GM12891 (cell line): ENCODE measurements around the gene CCDC17.

Experiments used
- POLR2A ChIP-seq: IDR thresholded peaks from 2 replicates; pipeline ENCODE4 v1.6.1; 2011; ENCODE audit warnings: low read depth, low read length, control low read depth
- POLR2AphosphoS5 ChIP-seq: IDR thresholded peaks from 2 replicates; pipeline ENCODE4 v1.6.1; 2011; ENCODE audit warnings: low read depth, low read length, control low read depth
- POU2F2 ChIP-seq: IDR thresholded peaks from 2 replicates; pipeline ENCODE4 v1.6.1; 2011; ENCODE audit warnings: low read depth, mild to moderate bottlenecking, control low read depth, low read length, moderate library complexity
- SPI1 ChIP-seq: IDR thresholded peaks from 2 replicates; pipeline ENCODE4 v1.6.1; 2011; ENCODE audit warnings: low read depth, low read length, control low read depth
- TAF1 ChIP-seq: IDR thresholded peaks from 2 replicates; pipeline ENCODE4 v1.6.1; 2011; ENCODE audit warnings: low read depth, low read length, control low read depth

DNA sequence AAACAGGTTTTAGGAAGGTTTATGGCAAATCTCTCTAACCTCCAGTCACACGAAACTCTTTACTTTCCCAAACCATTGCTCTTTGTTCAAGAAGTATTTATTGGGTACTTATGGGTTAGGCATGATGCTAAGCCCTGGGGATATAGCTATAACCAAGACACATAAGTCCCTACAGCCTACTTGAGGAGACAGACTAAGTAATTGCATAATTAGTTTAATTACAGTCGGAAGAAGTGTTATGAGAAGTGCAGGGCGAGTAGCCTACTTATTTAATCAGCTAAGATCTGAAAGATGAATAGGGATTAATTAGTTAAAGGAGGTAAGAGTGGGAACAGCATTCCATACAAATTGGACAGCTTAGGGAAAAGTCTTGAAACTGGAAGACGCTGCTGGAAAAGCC lies 53.2 kb downstream of the CCDC17 start:
- TF ChIP-seq POLR2AphosphoS5 (no peak), POLR2A (no peak), TAF1 (no peak), SPI1 (no peak), POU2F2 (no peak)
